ENCODE measurements around the gene PRSS33. TPM values are rescaled to one million over a fixed set of nuclear protein-coding genes. Genes with fewer than 3 reads are reported as not detected.
A peak's percentile ranks its signal among the peaks of the same experiment; 100 is the strongest.

The PRSS33 gene
- total and polyA plus RNA-seq, 9 of the 15 experiments (the other 6 are each of a cell fraction or from before 2014, with no cell fraction given) = not detected

GRCh38 chr16:2737238-2737605, 50.1 kb downstream of the PRSS33 start:
- peaks cover 7 to 35% of the 10 kb centered on the region in 2 experiments; a peak in 4 of 5 replicates for H3K4me1 ChIP-seq (replicated peaks in 1 of 2; ENCODE audit: control insufficient read depth in 2 of 2, insufficient read depth in 2 of 2, low read length in 2 of 2)
- intact Hi-C loops (cut with micrococcal nuclease) = no loop called here
- no TSS peak for BruUV-seq (replicated peaks)
- ChIA-PET CTCF (ENCODE audit: low intra/inter-chr PET ratio) (no interaction called here), POLR2A (interaction anchor here (0.9 to 2.7 kb wide), 2 partner anchors 13 to 30 kb away, joined by 4 to 10 read pairs; no protein-coding TSS in a partner anchor)
- H3K36me3 ChIP-seq (ENCODE audit: control insufficient read depth, insufficient read depth, low read length) = no peaks in the 10 kb centered on the region
- peak overlapping the region in 1 of 2 experiments; percentile 90; a peak in 2 of 4 replicates for H3K9ac ChIP-seq (ENCODE audit: insufficient read depth in 1 of 2, low read depth in 2 of 2, low read length in 2 of 2)
- H3K9me1 ChIP-seq (ENCODE audit: control insufficient read depth, insufficient read depth, low read length) = no peaks in the 10 kb centered on the region
- in situ Hi-C loops (cut with MboI) = no loop called here
- H3K4me2 ChIP-seq (ENCODE audit: insufficient read depth, low read length) = no peak overlapping the region
- no peaks in the 10 kb centered on the region for H3K79me2 ChIP-seq (ENCODE audit: control insufficient read depth, insufficient read depth, low read length)
- no peak for DNase-seq (ENCODE audit: extremely low read depth in 1 of 4, low spot score in 3 of 4)
- H4K20me1 ChIP-seq (replicated peaks; ENCODE audit: control insufficient read depth, insufficient read depth, low read length) = no peaks in the 10 kb centered on the region
- no peak for FAIRE-seq
- no peaks in the 10 kb centered on the region for H3K9me3 ChIP-seq (replicated peaks; ENCODE audit: control insufficient read depth, insufficient read depth, low read depth, low read length)
- no peaks in the 10 kb centered on the region for H3K27me3 ChIP-seq (ENCODE audit: control insufficient read depth in 2 of 2, insufficient read depth in 2 of 2, low read length in 2 of 2)
- TF ChIP-seq CEBPG (CRISPR knock-in tag; IDR thresholded peaks at IDR 0.05) (no peak), CEBPG (tag; conservative IDR thresholded peaks at IDR 0.05 in 1 of 2, IDR thresholded peaks at IDR 0.05 in 1 of 2) (no peak), PTTG1 (tag; IDR thresholded peaks at IDR 0.05; ENCODE audit: low read depth) (no peak), GATAD2A (IDR thresholded peaks at IDR 0.05) (no peak), ZBTB49 (CRISPR knock-in tag; IDR thresholded peaks at IDR 0.05; ENCODE audit: borderline replicate concordance) (no peak), ARID2 (IDR thresholded peaks at IDR 0.05) (no peak), PCBP2 (IDR thresholded peaks at IDR 0.05; ENCODE audit: low read depth, low read length, poor library complexity, severe bottlenecking) (no peak), ZNF124 (CRISPR knock-in tag; IDR thresholded peaks at IDR 0.05) (no peak), HNRNPLL (IDR thresholded peaks at IDR 0.05; ENCODE audit: low read depth, low read length, poor library complexity, severe bottlenecking) (no peak), ZNF644 (tag; IDR thresholded peaks at IDR 0.05; ENCODE audit: low read depth) (no peak)
- 77% methylated on average over 5 of the region's 5 CpGs for whole genome bisulfite sequencing (ENCODE audit: insufficient coverage, low coverage, missing lambda C conversion rate)
- no peak for ATAC-seq
- H2AFZ ChIP-seq (ENCODE audit: low read depth, low read length) = no peak overlapping the region
- H3K27ac ChIP-seq (ENCODE audit: extremely low read depth, low read depth, low read length) = no peak overlapping the region
- no peak overlapping the region for H3K4me3 ChIP-seq

Measured in K562 (cell line).